ENCODE data around the gene KCNQ2. TPM values are rescaled to one million over a fixed set of nuclear protein-coding genes. Genes with fewer than 3 reads are reported as not detected.

KCNQ2 gene
- polyA plus RNA-seq, 3 donors, result not detected

GRCh38 chr20:63420359-63421093, 51.9 kb downstream of the KCNQ2 start:
- Histone ChIP-seq H4K20me1 (ENCODE audit: insufficient read depth, low read length) (no peaks in the 10 kb centered on the region), H3K4me3 (replicated peaks in 1 of 3; ENCODE audit: low read depth in 2 of 3, low read length in 3 of 3) (no peak overlapping the region), H3K9ac (ENCODE audit: insufficient read depth, low read length, poor library complexity, severe bottlenecking) (no peak overlapping the region), H3K9me3 (replicated peaks in 1 of 2; ENCODE audit: control insufficient read depth in 1 of 2, insufficient read depth in 1 of 2, low read length in 2 of 2) (no peaks in the 10 kb centered on the region), H3K79me2 (ENCODE audit: insufficient read depth, low read length) (no peaks in the 10 kb centered on the region), H3K4me2 (replicated peaks; ENCODE audit: extremely low read depth, low read length, poor library complexity, severe bottlenecking) (no peak overlapping the region), H2AFZ (ENCODE audit: insufficient read depth, low read depth, low read length, poor library complexity, severe bottlenecking) (no peak overlapping the region), H3K4me1 (ENCODE audit: control insufficient read depth in 1 of 2, insufficient read depth in 2 of 2, low read length in 2 of 2) (no peaks in the 10 kb centered on the region), H3K36me3 (replicated peaks in 1 of 2; ENCODE audit: control insufficient read depth in 1 of 2, insufficient read depth in 2 of 2, low read length in 2 of 2) (no peaks in the 10 kb centered on the region), H3K27ac (ENCODE audit: low read depth in 1 of 2, low read length in 2 of 2) (no peak overlapping the region), H3K27me3 (ENCODE audit: control insufficient read depth in 2 of 2, insufficient read depth in 2 of 2, low read length in 2 of 2) (no peaks in the 10 kb centered on the region)
- WGBS (ENCODE audit: insufficient coverage), result 74% methylated on average over 34 of the region's 34 CpGs
- H3K27me3 Mint-ChIP-seq (ENCODE audit: low read depth in 3 of 3), result peaks cover 5 to 13% (median 7%) of the 10 kb centered on the region in 3 donors
- no peak overlapping the region for H3K4me3 Mint-ChIP-seq
- intact Hi-C loops (cut with micrococcal nuclease), result no loop called here
- TF ChIP-seq, protein P1, sequence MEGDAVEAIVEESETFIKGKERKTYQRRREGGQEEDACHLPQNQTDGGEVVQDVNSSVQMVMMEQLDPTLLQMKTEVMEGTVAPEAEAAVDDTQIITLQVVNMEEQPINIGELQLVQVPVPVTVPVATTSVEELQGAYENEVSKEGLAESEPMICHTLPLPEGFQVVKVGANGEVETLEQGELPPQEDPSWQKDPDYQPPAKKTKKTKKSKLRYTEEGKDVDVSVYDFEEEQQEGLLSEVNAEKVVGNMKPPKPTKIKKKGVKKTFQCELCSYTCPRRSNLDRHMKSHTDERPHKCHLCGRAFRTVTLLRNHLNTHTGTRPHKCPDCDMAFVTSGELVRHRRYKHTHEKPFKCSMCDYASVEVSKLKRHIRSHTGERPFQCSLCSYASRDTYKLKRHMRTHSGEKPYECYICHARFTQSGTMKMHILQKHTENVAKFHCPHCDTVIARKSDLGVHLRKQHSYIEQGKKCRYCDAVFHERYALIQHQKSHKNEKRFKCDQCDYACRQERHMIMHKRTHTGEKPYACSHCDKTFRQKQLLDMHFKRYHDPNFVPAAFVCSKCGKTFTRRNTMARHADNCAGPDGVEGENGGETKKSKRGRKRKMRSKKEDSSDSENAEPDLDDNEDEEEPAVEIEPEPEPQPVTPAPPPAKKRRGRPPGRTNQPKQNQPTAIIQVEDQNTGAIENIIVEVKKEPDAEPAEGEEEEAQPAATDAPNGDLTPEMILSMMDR (IDR thresholded peaks at IDR 0.05), result no peak
- DNase-seq, result no peak
- no peaks in the 10 kb centered on the region for H3K36me3 Mint-ChIP-seq
- no peaks in the 10 kb centered on the region for H3K4me1 Mint-ChIP-seq
- no peak overlapping the region for H3K27ac Mint-ChIP-seq
- H3K9me3 Mint-ChIP-seq, result peaks cover 0 to 2% (median 0%) of the 10 kb centered on the region in 7 donors

DNA sequence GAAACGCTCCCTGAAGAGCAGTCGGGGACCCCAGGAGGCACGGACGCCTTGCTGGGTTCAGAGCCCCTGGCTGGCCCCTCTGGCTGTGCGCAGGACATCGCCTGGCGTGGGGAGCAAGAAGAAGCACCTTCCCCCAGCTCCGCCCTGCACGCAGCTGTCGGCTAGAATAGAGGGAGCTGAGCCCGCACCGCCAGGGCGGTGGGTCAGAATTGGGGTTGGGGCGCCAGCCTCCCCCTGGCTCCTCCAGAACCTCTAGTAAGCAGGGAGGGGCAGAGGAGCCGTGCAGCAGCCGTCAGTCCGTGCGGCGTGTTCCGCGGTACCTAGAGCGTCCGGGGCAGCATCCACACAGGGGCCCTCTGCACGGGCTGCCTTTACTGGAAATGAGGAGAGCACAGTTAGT, 53.2 kb downstream of the KCNQ2 start:
- H3K4me3 ChIP-seq (replicated peaks in 1 of 3; ENCODE audit: low read depth in 2 of 3, low read length in 3 of 3), result no peak overlapping the region
- no peaks in the 10 kb centered on the region for H3K4me1 Mint-ChIP-seq
- intact Hi-C loops (cut with micrococcal nuclease), result no loop called here
- no peaks in the 10 kb centered on the region for H3K9me3 ChIP-seq (replicated peaks in 1 of 2; ENCODE audit: control insufficient read depth in 1 of 2, insufficient read depth in 1 of 2, low read length in 2 of 2)
- no peaks in the 10 kb centered on the region for H3K36me3 ChIP-seq (replicated peaks in 1 of 2; ENCODE audit: control insufficient read depth in 1 of 2, insufficient read depth in 2 of 2, low read length in 2 of 2)
- H3K27me3 ChIP-seq (ENCODE audit: control insufficient read depth in 2 of 2, insufficient read depth in 2 of 2, low read length in 2 of 2), result no peaks in the 10 kb centered on the region
- no peaks in the 10 kb centered on the region for H3K36me3 Mint-ChIP-seq
- peaks cover 5 to 11% (median 7%) of the 10 kb centered on the region in 3 donors for H3K27me3 Mint-ChIP-seq (ENCODE audit: low read depth in 3 of 3)
- no peak overlapping the region for H3K9ac ChIP-seq (ENCODE audit: insufficient read depth, low read length, poor library complexity, severe bottlenecking)
- H3K4me1 ChIP-seq (ENCODE audit: control insufficient read depth in 1 of 2, insufficient read depth in 2 of 2, low read length in 2 of 2), result no peaks in the 10 kb centered on the region
- peaks cover 0 to 2% (median 0%) of the 10 kb centered on the region in 7 donors for H3K9me3 Mint-ChIP-seq
- no peak overlapping the region for H3K4me2 ChIP-seq (replicated peaks; ENCODE audit: extremely low read depth, low read length, poor library complexity, severe bottlenecking)
- H4K20me1 ChIP-seq (ENCODE audit: insufficient read depth, low read length), result no peaks in the 10 kb centered on the region
- H3K27ac ChIP-seq (ENCODE audit: low read depth in 1 of 2, low read length in 2 of 2), result no peak overlapping the region
- H3K79me2 ChIP-seq (ENCODE audit: insufficient read depth, low read length), result no peaks in the 10 kb centered on the region
- TF ChIP-seq, protein P1 (IDR thresholded peaks at IDR 0.05), result no peak
- H3K4me3 Mint-ChIP-seq, result no peak overlapping the region
- 88% methylated on average over 22 of the region's 24 CpGs for WGBS (ENCODE audit: insufficient coverage)
- no peak overlapping the region for H3K27ac Mint-ChIP-seq
- DNase-seq, result no peak
- H2AFZ ChIP-seq (ENCODE audit: insufficient read depth, low read depth, low read length, poor library complexity, severe bottlenecking), result no peak overlapping the region
